ENCODE measurements around the gene LRG1.
A peak's percentile ranks its signal among the peaks of the same experiment; 100 is the strongest.
"Not testable (repeated sequence)": the region's sequence is repeated elsewhere in the genome, so short reads cannot be mapped to it uniquely, and the experiment has no call there.

Gene LRG1

DNA sequence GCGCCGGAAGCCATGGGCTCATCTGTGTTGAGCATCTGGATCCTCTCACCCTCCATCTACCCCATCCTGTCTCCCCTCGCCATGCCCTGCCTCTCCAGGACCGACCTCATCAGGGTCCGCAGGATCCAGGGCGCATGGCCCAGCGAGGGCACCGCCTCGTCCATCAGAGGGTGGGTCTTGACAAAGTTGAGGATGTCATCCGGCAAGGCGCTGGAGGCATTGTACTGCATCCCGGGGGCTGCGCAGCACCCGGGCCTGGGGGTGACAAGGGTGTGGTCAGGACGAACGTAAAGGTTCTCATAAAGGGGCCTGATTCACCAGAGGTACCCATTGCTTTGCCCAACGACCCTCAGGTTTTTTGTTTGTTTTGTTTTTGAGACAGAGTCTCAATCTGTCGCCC, 10.2 kb upstream of the LRG1 start:
- no peak for DNase-seq

DNA sequence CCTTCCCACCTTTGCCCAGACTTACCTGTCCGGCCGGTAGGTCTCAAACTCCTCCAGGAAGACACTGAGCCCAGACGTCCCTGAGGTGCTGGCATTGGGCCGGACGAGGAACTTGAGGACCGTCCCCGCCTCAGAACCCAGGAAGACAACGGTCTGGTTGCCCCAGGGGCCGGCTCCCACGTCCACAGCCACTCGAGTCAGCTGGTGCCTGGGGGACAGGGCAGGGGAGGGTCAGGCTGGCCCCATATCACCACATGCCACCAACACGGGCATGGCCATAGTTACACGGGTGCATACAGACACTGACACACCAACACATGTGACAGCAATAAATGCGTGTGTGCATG, 8.4 kb upstream of the LRG1 start:
- no peak for DNase-seq

DNA sequence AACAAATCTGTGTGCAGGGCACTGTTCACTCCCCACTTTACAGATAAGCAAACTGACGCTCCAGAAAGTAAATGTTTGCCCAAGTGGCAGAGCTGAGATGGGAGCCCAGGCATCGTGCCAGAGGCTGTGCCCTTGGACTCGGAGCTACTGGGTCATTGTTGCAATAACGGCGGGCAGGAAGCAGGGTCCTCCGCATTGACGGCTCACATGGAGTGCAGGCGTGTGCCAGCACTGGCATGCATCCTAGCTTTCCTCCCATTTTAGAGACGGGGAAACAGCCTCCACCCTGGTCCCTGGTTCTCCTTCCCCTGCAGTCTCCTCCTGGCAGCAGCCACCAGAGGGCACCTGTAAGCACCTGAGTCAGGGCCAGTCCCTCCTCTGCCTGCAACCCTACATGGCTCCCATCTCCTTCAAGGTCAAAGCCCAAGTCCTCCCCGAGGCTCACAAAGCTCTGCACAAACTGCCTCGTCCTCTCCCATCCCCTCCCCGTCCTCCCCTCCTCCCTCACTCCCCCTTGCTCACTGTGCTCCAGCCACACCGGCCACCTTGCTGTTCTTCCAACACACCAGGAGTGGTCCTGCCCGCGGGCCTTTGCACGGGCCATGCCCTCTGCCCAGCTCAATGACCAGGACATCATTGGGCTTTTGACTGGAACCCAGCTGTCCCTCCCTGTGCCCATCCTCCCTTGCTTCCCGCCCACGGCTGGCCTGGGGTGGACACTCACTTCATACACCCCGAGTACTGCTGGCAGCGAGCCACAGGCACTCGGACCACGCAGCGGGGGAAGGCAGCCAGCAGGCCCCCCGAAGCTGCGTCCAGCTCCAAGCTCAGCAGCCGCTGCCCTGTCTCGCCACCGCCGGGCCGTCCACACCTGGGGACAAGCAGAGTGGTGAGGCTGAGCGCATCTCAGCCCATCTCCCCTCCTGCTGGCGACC, 7.7 kb upstream of the LRG1 start:
- DNase-seq, result no peak

DNA sequence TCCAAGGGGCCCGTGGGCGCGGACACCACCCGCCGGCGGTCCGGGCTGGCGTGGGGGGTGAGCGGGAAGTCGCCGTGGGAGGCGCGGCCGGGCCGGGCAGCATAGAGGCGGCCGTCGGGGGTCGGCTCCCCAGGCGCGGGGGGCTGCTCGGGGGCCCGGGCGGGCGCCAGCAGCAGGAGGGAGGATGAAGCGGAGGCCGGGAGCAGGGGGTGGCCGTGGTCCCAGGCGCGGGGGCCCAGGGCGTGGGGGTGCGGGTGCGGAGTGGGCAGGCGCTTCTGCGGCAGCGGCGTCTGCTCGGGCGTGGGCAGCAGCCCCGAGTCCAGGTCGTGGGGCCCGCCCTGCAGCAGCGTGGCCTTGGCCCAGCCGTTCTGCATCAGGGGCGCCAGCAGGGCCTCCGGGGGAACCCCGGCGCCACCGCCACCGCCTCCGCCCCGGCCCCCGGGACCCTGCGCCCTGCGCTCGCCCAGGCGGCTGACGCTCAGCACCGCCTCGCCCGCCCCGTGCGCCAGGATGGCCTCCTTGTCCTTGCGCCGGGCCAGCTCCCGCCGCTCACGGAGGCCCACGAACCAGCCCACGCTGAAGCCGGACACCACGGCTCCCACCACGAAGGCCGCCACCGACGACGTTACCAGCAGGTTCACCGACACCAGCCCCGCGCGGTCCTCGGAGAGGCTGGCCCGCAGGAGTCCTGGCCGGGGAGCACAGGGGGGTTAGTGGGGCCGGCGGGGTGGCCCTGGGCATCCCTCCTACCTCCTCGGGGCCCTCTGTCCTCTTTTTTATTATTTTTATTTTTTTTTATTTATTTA, 4.2 kb upstream of the LRG1 start:
- DNase-seq, result no peak

DNA sequence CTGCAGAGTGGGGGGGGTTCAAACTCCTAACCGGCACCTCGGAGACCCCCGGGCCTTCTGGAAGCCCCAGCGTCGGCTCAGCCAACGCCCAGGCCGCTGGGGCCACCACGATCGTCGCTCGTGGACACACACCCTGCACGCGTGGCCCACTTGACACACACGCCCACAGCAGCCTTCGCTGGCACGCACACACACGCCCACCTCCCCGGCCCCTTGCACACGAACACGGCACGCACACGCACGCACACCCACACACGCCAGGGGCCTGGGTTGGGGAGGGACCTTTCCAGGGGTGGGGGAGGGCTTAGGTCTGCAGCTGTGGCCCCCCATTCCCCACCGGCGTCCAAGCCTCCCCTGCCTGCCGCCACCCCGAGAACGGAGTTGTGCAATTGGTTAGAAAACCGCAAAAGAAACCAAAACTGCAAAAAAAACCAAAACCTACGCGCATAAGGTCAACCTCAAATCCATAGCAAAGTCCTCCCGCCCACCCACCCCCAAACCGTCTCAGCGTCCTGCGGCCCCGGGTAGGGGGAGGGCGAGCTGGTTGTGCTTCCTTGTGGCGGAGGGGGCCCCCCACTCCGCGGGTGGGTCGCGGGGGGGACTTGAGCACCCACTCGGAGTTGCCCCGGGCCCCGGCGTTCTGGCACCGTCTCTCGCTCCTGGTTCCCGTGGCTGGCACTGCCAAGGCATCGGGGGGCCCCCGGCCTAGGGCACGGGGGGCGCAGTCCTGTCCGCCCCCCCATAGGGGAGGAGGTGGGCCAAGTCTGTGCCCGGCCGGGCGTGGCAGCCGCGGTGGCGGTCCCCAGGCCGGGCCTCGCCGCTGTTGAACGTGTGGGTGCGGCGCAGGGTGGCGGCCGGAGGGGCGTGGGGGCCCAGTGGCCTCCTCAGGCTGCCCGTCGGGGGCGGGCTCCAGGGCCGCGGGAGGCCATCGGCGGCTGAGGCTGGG, 3.3 kb upstream of the LRG1 start:
- DNase-seq, result no peak

DNA sequence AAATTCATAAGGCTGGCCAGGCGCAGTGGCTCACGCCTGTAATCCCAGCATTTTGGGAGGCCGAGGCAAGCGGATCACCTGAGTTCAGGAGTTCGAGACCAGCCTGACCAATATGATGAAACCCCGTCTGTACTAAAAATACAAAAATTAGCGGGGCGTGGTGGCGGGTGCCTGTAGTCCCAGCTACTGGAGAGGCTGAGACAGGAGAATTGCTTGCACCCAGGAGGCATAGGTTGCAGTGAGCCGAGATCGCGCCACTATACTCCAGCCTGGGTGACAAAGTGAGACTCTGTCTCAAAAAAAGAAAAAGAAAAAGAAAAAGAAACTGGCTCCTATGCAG, 1.9 kb upstream of the LRG1 start:
- not testable (repeated sequence) for DNase-seq

DNA sequence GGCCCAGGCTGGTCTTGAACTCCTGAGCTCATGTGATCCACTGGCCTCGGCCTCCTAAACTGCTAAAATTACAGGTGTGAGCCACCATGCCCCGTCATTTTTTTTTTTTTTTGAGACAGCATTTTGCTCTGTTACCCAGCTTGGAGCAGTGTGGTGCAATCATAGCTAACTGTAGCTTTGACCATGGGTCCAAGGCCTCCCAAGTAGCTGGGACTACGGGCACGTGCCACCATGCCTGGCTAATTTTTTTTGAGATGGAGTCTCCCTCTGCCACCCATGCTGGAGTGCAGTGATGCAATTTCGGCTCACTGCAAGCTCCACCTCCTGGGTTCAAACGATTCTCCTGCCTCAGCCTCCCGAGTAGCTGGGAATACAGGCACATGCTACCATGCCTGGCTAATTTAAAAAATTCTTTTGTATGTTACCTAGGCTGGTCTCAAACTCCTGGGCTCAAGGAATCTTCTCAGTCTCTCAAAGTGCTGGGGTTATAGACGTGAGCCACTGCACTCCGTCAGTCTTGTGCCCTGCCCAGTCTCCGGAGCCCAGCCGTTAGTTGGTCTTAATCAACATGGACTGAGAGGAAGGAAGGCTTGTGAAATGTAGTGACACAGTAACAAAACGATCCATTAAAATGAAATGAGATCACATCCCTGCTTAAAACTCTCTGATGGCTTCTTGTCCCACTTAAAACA, 1.4 kb upstream of the LRG1 start:
- DNase-seq, result no peak

DNA sequence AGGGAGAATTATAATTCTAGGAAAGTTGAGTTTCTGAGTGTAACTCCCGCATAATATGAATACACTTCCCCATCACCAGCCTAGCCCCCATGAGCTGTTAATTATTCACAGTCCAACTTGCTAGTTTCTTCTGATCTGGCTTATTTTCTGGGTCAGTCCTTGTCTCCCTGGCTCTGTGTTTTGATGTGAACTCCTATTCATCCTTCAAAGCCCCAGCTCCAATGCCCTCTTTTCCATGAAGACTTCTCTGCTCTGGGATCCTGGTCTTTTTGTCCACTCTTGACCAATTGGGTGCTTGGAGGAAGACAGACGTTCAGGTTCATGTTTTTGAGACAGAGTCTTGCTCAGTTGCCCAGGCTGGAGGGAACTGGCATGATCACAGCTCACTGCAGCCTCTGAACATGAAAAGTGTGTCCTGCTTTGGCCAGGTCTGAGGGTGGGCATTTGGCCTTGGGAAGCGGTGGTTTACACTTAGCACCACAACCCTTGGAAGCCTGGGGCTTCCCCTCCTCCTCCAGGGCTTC, 605 bp downstream of the LRG1 start:
- DNase-seq, result no peak

DNA sequence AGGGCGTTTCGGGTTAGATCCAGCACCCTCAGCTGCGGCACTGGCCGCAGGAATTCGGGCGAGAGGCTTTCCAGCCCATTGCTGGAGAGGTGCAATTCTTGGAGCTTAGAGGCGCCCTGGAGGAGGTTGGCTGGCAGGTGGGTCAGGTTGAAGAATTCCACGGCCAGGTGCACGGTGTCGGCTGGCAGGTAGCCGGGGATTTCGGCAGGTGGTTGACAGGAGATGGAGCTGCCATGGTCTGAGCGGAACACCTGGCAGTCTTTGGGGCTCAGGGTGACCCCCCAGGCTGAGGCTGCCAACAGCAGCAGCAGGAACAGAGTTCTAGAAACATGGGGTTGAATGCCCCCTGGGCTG, 1.3 kb downstream of the LRG1 start:
- no peak for DNase-seq

DNA sequence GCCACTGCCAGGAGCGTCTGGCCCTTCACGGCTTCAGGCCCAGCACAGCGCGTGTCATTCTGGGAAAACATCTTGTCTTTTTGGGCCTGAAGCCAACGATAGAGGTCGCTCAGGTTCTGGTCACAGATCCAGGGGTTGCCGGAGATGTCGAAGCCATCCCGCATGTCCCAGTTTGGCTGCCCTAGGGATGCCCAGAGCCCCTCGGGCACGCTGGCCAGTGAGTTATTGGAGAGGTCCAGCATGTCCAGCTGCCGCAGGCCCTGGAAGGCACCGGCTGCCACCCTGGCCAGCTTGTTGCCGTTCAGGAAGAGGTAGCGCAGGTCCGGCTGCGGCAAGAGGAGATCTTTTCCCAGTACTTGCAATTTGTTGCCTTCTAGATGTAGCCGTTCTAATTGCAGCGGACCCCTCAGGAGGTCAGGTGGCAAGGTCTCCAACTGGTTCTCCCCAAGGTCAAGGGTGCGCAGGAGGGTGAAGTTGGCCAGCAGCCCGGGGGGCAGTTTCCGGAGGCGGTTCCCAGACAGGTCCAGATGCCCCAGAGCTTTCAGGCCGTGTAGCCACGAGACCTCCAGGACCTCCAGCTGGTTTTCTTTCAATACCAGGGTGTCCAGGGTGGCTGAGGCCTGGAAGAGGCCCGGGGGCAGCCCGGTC, 1.8 kb downstream of the LRG1 start:
- DNase-seq, result no peak

DNA sequence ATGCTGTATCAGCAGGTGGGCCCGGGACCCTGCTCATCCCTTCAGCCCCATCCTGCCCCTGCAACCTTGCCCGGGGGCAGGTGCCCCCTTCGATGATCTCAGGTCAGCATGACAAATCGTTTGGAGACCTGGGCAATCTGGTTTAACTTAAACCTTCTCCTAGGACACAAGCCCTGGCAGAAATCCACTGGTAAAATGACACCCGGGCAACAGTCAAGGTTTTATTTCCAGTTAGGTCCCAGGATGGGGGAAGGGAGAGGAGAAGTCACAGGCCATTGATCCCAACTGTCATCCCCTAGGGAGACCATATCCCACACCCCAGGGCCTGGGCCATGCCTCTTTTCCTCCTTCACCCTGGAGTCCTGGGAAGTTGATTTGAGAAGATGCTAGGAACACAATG, 3.0 kb downstream of the LRG1 start:
- no peak for DNase-seq

DNA sequence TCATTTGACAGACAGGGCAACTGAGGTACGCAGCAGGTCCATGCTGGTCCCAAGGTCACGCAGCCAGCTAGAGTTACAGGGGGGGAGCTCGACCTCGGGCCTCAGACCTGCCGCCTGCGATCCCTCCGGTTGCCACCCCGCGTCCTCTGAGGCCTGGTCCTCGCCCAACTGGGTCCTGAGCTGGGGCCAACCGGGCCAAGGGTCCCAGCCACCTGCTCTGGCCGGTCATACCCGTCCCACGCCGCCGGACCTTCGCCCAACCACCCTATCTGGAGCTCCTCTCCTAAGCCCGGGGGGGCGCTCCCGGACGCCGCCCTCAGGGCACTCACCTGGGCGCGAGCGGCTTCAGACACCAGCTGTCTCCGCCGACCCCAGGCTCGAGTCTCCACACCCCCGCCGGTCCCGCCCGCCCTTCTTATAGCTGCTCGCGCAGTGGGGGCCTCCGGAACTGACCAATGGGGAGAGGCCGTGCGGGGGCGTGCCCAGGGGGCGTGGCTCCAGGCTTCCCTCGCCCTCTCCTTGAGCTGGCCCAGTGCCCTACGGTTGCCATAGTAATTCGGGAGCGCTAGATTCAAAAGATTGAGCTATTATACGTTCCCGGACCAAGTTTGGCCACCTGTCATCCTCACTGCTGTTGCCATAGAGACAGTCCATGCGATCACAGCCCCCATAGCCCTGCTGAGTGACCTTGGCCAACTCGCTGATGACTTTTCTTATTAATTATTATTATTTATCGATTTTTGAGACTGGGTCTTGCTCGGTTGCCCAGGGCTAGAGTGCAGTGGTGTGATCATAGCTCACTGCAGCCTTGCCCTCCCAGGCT, 4.8 kb downstream of the LRG1 start, which contains the start of gene PLIN5:
Gene PLIN5, minus strand, starts transcription at position 389 of the 823 bp plus-strand sequence. CDS start 1,150 bp downstream, outside the sequence.
- DNase-seq, result peak; percentile 75

DNA sequence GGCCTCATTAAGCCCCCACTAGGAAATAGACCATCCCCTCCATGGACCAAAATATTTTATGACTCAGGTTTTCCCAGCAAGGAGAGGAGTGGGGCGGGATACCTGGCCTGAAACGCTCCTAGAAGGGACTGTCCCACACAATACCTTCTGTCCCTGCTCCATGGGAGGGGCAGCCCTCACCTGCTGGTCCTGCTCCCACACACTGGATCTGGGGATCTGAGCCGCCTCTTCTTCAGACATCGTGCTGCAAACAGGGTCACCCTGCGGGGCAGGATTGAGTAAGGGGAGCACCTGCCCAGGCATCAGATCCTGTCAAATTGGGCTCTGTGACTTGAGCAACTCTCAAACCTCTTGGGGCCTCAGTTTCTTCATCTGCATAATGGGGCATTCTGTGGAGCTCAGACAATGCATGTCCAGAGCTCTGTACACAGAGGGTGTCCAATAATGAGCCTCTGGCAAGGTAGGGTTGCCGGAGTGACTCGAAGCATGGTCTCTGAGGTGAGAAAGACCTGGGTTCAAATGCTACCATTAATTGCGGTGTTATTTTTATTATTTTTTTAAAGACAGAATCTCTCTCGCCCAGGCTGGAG, 5.9 kb downstream of the LRG1 start:
- DNase-seq, result no peak

DNA sequence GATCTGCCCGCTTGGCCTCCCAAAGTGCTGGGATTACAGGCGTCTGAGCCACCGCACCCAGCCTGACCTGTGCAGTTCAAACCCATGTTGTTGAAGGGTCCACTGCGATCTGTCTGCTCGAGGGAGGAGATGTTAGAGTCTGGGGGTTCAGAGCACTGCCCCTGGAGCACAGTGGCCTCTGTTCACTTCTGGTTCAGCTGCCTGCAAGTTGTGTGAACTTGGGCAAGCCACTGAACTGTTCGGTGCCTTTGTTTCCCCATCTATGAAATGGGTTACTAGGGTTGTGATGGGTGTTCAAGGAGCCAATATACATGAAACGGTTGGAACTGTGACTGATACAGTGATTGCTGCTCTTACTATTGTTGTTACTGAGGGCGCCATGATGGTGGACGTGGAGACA, 6.5 kb downstream of the LRG1 start:
- no peak for DNase-seq

DNA sequence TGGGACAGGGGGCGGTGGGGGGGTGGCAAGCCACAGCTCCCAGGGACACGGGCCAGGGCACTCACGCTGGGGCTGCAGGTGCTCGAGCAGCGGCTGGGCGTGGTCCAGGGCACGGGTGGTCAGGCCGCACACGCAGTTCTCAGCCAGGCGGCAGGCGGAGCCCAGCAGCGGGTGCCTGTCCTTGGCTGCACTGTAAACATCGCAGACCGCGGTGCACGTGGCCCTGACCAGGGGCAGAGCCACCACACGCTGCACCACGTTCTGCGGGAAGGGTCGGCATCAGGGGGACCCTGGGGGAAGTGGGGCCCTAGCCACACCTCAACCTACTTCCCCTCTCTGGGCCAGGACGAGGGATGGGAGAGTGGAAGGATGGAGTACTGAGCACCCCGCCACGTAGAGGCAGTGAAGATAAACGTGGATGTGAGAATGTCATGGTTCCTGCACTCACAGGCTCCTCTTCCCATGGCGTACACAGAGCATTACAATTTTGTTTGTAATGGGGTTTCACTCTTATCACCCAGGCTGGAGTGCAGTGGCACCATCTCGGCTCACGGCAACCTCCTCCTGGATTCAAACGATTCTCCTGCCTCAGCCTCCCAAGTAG, 8.2 kb downstream of the LRG1 start:
- DNase-seq, result no peak

DNA sequence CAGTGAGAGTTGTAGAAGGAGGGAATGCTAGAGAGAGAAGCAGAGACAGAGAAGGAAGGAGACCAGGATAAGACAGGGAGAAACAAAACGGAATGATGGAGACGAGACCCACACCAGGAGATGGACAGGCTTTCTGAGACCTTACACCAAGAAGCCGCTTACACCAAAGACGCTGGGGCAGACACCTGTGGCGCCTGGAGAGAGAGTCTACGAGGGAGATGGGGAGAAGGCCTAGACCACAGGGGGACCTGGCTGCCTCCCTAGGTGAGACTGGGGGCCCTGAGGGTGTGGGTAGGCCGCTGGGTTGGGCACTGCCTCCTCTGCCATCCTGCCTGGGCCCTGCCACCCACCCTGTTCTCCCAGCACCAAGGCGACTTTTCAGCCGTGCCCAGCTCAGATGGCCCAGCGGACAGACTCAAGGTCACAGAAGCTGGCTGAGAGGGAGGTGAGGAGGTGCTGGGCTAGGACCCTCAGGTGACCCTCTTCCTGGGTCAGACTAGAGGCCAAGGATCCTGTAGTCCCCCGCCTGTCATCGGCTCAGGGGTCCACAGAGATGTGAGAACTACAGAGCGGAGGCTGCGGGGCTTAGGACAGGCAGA, 9.8 kb downstream of the LRG1 start:
- DNase-seq, result no peak

DNA sequence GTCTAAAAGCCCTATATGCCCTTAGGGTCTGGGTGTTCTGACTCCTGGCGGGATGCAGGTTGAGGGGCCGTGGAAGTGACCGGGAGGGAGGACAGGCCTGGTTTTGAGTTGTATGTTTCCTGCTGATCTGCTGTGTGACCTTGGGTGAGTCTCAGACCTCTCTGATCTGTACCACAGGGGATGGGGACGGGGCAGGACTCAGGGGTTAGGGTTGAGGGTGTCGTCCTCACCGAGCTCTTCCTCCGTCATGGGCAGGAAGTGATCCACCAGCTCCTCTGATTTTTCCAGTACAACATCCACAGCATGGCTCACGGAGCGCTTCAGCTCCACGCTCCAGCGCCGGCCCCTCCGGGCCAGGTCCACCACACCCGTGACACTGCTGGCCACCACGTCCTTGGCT, 11.0 kb downstream of the LRG1 start:
- DNase-seq, result no peak

DNA sequence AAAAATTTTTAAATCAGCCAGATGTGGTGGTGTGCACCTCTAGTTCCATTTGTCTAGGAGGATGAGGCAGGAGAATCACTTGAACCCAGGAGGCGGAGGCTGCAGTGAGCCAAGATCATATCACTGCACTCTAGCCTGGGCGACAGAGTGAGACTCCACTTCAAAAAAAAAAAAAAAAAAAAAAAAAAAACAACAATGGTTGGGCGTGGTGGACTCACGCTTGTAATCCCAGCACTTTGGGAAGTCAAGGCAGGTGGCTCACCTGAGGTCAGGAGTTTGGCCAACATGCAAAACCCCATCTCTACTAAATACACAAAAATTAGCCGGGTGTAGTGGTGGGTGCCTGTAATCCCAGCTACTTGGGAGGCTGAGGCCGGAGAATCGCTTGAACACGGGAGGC, 12.5 kb downstream of the LRG1 start:
- DNase-seq, result not testable (repeated sequence)

DNA sequence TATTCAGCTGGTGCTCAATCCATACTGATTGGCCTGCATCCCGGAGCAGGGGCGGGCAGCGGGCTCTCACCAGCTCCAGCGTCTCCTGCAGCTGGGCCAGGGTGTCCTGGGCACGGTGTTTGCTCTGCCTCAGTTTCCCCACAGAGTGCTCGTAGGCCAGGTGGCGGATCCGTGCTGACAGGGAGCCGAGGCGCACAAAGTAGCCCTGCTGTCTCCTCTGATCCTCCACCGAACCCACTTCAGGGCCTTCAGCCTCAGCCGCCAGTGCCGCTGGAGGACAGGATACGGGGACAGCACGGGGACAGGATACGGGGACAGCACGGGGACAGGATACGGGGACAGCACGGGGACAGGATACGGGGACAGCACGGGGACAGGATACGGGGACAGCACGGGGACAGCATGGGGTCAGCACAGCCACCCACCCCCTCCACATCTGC, 14.3 kb downstream of the LRG1 start:
- no peak for DNase-seq
